NCI-H2029 treated with DMSO at 0.1 percent for 48 hours (cell line): ENCODE results near the gene IGFBP3.
"Not testable (repeated sequence)": the region's sequence is repeated elsewhere in the genome, so short reads cannot be mapped to it uniquely, and the experiment has no call there.

ENCODE experiments used
- DNase-seq: peaks from one replicate; lab custom pipeline; 2025; lab: John Stamatoyannopoulos, UW

The IGFBP3 gene, protein sequence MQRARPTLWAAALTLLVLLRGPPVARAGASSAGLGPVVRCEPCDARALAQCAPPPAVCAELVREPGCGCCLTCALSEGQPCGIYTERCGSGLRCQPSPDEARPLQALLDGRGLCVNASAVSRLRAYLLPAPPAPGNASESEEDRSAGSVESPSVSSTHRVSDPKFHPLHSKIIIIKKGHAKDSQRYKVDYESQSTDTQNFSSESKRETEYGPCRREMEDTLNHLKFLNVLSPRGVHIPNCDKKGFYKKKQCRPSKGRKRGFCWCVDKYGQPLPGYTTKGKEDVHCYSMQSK

DNA sequence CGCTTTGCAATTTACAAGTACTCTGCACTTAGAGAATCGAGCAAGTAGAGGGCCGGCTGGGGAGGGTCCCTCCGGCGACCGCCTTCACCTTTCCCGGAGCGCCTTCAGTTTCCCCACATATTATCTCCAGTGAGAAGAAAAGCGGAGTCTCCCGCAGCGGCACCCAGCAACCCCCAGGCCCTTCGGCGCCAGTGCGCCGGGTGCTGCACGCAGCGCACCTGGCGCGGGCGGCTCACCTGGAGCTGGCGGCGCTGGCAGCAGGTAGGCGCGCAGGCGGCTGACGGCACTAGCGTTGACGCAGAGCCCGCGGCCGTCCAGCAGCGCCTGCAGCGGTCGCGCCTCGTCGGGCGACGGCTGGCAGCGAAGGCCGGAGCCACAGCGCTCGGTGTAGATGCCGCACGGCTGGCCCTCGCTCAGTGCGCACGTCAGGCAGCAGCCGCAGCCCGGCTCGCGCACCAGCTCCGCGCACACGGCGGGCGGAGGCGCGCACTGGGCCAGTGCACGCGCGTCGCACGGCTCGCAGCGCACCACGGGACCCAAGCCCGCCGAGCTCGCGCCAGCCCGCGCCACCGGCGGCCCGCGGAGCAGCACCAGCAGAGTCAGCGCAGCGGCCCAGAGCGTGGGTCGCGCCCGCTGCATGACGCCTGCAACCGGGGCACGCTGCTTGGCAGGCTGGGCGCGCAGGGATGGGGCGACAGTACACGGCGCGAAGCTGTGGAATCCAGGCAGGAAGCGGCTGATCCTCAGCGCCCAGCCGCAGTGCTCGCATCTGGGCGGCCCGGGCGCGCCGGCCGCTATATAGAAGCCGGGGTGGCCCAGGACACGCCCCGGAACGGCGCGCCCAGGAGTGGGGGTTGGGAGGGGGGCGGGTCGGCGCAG, at the start of gene IGFBP3:
IGFBP3 (minus strand) TSS at position 771 of the 879 bp plus-strand sequence; CDS start at position 639, 132 bp downstream.
- DNase-seq, result no peak

DNA sequence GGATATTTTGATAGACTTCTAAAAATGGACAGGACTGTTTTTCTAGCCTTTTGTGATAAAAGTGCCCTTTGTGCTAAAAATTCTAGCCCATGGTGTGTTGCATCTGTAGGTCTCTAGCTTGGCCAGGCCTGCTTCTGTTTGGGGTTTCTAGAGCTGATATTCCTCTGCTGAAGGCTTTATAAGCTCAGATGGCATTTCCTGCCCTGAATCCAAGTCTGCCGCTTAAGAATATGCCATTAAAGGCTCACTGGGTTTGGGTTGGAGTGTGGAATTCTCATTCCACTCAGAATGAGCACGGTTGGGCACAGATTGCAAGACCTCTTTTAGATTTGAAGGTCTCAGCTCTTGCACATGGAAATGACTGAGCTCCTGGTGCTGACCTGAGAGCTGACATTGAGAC, 49.4 kb upstream of the IGFBP3 start:
- no peak for DNase-seq

DNA sequence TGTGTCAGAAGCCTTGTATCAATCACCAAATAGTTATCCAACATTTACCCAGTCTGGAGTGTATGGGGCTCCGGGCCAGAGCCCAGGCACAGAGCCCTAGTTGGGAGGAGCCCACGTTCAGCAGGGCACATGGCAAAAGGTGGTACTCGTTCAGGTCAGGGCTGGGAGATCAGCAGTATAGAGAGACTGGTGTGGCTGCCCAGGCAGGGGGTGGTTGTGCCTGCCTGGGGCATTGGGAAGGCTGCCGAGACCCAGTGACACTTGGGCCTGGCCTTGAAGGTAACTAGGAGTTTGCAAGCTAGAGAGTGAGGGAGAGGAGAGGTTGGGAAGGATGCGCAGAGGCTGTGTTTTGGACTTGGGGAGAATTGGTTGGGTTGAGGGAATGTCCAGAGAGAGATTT, 48.9 kb upstream of the IGFBP3 start:
- no peak for DNase-seq

DNA sequence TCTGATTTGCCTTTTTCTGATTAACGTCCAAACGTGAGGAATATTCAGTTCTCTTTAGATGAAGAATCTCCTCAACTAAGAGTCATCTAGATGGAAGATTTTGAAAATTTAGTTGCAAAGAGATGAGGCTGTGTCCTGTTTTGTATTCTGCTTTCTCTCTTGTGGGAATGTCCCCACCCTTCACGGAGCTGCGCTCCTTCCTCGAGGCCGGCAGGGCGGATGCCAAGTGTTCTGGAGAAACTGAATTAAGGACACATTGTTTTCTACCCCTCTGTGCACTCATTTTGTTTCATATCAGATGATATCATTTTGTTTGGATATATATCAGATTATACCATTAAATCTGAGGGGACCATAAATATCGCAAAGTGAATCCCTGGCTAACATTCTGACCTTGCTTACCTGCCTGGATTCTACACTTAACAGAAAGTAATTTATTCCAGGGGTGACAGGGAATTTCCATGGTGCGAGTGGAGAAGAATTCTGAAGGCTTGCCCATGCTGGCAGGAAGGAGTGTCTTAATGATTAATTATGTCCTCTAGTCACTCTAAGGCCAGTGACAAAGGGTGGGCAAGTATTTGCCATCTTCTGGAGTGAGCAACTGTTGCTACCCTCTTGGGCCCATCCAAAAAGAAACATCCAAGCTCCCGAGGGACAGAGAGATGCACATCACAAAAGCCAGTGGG, 47.9 kb upstream of the IGFBP3 start:
- no peak for DNase-seq

DNA sequence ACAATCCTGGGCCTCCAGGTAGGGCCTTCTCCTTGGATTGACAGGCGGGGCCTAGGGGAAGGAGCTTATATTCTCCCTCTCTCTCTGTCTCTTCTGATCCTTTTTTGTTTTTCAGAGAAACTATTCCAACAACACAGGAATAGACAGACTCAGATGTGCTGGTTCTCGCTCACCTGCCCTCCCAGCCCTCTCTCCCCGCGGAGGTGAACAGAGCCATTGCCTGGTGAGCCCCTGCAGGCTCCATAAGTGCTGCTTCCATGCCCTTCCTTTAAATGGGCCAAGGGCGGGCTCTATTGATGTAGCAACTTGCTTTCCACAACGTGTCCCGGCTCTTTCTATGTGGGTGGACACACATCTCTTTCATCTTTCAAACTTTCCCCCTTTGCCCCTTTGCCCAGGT, 47.2 kb upstream of the IGFBP3 start:
- no peak for DNase-seq

DNA sequence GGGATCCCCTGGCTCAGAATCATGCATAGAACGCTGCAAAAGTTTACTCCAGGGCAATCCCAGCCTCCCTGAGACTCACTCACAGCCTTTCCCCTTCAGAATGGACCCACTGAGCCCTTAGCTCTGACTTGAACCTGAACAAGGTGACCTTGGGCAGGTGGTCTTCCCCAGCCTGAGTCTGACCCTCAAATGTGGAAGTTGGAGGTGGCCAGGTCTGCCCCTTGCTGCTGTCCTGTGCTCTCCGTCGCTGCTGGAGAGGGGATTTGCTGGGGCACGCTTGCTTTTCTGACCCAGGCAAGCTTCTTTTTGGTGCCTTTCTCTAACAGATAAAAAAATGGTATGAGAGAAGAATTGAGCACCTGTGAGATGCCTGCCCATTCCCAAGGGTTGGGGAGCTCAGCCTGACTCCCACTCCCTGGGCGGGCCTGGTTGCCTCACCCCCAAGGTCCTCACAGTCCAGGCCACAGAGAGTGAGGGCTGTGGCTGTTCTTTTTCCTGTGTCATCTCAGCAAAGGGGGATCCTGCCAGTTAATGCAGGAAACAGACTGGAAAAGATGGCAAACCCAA, 46.6 kb upstream of the IGFBP3 start:
- DNase-seq, result no peak

DNA sequence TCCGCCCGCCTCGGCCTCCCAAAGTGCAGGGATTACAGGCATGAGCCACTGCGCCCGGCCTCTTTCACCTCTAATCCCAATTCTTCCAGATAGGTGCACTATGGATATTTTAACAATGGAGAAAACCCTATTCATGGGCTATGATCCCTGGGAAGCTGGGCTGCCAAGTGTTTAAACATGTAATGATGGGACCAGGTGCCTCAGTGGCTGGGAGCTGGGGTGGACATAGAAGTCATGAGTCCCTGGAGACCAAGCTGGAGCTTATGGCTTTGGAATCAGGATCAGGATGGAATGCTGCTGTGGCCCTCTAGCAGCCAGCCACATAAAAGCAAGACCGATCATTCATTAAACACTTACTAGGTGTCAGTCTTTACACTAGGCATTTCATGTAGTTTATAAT, 41.8 kb upstream of the IGFBP3 start:
- no peak for DNase-seq

DNA sequence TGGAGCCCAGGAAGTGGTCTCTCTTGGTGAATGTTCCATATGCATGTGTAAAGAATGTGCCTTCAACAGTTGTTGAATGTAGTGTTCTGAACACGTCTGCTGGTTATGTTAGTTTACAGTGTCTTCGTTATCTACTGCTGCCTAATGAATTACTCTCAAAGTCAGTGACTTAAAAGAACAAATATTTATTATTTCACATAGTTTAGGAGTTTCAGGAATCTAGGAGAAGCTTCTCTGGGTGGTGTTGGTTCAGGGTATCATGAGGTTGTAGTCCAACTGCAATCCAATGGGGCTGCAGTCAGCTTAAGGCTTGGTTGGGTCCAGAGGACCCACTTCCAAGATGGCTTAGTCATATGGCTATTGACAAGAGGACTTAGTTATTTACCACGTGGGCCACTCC, 36.6 kb upstream of the IGFBP3 start:
- DNase-seq, result no peak

DNA sequence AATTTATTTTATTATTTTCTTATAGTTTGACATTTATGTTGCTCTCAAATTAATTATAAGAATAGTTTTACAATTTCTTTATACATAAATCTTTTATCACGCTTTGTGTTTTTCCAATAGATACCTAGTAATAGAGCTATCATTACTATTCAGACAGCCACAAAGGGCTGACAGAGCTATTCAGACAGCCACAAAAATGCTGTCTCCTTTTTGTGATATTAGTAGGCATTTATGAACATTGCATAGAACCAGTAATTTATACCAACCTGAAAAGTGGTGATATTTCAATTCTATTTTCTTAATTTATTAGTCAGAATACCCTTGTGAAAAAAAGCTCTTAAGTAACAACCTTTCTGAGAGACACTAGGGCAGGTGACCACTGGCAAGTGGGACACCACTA, 34.2 kb upstream of the IGFBP3 start:
- DNase-seq, result no peak

DNA sequence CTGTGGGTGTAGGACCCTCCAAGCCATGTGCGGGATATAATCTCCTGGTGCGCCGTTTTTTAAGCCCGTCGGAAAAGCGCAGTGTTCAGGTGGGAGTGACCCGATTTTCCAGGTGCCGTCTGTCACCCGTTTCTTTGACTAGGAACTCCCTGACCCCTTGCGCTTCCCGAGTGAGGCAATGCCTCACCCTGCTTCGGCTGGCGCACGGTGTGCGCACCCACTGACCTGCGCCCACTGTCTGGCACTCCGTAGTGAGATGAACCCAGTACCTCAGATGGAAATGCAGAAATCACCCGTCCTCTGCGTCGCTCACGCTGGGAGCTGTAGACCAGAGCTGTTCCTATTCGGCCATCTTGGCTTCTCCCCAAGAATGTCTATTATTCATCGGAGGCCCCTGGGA, 32.0 kb upstream of the IGFBP3 start:
- not testable (repeated sequence) for DNase-seq

DNA sequence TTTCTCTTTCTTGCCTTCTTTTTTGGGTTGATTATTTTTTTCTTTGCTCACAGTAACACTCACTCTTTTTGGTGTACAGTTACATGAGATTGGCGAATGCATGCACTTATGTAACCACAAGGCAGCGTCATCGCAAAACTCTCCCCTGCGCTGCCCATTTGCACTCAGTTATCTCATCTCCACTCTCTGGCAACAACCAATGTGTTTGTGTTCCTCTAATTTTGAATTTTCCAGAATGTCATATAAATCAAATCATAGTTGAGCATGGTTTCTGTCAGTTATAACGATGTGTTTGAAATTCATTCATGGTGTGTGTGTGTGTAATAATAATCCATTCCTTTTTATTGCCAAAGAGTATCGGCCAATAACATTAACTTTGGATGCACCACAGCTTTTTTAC, 23.0 kb upstream of the IGFBP3 start:
- no peak for DNase-seq

DNA sequence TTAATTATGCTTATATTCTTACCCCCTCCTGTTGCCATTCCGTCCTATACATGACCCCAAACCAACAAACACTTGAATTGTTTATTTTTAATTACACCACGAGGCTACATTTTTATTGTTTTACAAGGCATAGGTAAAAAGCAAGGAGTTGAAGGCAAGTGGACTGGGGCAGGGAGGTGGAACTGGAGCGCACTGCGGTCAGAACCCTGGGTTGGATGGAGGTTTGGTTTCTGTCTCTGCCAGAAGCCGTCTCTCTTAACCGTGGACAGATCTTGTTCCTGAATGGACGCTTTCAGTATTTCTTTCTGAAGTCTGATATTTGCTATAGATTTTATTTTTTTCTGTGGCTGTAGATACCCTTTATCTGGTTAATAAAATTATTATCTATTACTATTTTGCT, 19.9 kb upstream of the IGFBP3 start:
- DNase-seq, result no peak

DNA sequence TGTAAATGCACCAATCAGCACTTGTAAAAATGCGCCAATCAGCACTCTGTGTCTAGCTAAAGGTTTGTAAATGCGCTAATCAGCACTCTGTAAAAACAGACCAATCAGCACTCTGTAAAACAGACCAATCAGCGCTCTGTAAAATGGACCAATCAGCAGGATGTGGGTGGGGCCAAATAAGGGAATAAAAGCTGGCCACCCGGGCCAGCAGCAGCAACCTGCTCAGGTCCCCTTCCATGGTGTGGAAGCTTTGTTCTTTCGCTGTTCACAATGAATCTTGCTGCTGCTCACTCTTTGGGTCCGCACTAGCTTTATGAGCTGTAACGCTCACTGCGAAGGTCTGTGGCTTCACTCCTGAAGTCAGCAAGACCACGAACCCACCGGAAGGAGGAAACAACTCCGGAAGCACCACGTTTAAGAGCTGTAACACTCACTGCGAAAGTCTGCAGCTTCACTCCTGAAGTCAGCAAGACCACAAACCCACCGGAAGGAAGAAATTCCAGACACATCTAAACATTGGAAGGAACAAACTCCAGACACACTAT, 19.2 kb upstream of the IGFBP3 start:
- not testable (repeated sequence) for DNase-seq

DNA sequence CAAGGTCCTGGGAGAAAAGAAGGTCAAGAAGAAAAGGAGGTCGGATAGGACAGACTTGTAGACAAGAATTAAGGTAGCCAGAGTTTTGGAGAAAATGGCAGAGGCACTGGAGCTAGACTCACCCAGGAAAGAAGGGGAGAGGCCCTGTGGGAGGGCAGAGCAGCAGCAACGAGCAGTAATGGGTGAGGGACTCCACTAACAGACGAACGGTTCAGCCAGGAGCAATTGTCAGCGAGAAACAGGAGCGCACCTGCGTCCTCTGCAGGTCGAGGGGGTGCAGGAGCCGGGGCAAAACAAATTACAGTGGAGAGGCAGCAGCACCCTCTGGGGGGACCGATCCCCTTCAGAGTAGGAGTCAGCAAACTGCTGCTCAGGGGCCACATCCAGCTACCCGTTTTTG, 18.5 kb upstream of the IGFBP3 start:
- no peak for DNase-seq

DNA sequence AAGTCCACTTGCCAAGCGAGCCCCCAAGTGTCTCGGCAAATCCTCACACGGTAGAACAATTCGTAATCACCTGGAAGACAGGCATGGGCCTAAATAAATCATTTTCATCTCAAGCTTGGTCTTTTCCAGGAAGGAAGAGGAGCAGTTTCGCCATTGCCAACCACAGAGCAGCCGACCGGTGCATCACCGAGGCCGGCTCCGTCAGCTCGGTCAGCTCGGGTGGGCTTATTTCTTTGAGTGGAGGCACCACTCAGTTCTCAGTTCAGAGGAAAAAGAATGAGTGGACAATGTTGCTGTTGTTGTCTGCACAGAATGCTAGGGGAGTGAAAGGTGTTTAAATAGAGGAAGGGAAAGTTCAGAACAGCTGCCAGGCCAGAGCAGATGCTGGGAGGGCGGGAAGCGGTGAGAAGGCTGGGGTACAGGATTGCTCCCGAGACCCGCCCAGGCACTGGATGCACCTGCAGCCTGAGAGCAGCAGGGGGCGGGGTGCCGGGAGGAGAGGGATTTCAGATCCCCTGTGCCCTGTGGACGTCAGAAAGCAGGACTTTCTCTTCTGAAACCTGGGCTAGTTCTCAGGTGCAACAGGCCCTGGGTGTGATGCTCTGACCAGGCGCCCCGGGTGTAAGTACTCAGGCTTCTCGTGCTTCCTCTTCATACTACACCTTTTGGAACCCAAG, 17.7 kb upstream of the IGFBP3 start:
- no peak for DNase-seq

DNA sequence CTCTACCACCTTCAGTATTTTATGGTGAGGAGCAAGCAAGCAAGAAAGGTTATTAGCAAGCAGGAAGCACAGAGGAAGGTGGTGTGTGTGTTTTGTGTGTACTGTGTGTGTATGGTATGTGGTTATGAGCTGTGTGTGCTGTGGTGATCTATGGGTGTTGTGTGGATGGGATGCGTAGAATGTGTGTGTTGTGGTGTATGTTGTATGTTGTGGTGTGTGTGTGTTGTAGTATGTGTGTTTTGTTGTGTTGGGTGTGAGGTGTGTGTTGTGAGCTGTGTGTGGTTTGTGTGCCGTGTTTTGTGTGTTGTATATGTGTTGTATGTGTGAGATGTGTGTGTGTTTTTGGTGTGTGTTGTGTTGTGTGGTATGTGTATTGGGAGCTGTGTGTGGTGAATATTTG, 16.8 kb upstream of the IGFBP3 start:
- DNase-seq, result no peak

DNA sequence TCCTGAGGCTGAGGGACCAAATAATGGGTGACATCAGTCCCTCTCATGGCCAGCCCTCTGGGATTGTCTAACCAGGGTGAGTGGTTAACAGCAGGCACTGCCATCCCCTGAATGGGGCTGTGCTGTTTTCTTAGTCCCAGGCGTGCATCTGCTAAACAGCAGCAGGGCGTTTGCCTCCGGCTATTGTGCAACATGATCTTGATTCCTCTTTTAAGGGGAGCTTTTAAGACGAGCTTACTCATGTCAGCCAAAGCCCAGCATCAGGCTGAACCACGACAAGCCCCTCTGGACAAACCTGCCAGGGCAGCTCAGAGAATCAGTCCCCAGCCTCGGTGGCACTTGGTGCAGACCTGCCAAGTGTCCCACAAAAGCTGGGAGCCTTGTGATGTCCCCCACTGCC, 16.2 kb upstream of the IGFBP3 start:
- DNase-seq, result no peak

DNA sequence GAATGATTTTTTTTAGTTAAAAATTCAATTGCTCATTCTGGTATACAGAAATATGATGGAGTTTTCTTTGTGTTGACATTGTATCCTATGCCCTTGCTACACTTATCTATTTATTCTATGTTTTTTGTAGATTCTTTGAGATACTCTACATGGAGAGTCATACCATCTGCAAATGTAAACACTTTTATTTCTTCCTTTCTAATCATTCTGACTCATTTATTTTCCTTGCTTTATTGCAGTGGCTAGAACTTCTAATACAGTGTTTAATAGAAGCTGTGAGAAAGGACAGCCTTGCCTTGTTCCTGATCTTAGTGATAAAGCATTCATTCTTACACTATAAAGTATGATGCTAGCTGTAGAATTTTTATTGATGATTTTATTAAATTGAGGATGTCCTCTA, 9.9 kb upstream of the IGFBP3 start:
- DNase-seq, result no peak

DNA sequence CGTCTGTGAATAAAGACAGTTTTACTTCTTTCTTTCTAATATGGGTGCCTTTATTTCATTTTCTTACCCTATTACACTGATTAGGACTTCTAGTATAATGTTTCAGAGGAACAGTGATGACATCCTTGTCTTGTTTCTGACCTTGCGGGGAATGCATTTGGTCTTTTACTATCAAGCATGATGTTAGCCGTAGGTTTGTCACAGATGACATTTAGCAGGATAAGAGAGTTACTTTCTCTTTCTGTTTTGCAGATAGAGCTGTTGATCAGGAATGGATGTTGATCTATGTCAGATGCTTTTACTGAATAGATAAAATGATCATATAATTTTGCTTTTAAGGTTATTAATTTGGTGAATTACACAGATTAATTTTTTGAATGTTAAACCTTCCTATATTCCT, 6.6 kb upstream of the IGFBP3 start:
- DNase-seq, result no peak

DNA sequence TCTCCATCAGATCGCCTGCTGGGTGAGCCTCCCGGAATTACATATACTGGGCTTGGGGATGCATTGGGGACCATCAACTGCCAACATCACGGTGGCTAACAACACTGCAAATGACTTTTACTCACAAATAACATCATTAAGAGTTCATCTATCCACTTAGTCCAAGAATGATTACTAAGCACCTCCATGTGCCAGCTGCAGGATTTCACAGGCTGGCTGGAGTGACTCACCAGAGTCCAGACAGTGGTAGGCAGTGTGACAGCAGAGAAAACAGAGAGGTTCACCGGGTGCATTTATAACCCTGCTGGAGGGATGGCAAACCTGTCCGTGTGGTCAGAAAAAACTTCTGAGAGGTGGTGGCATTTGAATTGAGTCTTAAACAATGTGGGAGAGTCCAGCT, 3.2 kb upstream of the IGFBP3 start:
- no peak for DNase-seq

DNA sequence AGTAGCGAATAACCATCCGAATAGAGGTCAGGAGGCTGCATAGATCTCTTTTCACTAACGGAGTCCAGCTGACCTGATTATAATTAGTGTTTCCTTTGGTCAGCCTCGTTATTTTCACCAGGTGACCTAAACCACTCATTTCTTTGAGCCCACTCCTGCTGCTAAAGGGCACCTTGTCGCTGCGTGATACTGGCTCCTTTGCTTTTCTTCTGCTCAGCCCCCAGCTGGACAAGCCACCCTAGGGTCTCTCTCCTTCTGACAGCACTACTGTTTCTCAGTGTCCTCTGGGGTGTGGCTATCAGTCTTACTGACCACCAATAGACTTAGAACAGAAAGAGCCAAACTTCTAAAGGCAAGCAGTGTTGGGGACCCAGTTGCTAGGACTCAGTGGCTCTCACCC, 2.7 kb upstream of the IGFBP3 start:
- DNase-seq, result no peak

DNA sequence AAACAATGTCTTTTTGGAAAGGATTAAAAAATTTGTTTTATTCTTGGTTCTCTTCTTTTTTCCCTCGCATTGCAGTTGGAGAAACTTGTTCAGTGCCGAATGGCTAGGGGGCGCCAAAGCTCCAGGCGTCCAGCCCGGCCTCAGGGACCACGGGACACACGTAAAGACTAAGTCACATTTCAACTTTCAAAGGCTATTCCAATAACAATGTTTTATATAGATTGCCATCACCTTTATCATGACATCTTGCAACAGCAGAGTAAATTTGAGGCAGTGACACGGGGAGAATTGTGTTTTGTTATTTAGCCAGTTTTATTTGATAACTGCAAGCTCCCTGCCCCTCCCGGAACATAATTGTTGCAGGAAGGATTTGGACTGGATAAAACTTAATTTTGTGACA, 2.2 kb upstream of the IGFBP3 start:
- peak; percentile 62 for DNase-seq
